Sciatic nerve (tissue), 2 donors: Measurements from ENCODE around the gene GPAT2. TPM values are rescaled to one million over a fixed set of nuclear protein-coding genes. Genes with fewer than 3 reads are reported as not detected.
"Not testable (repeated sequence)": the region's sequence is repeated elsewhere in the genome, so short reads cannot be mapped to it uniquely, and the experiment has no call there.

Source experiments
- ATAC-seq: fragments of 200-7000 bp; cut with Tn5 transposase; one replicate; pipeline ENCODE4 v1.9.1; 2020; ENCODE audit warnings: mild to moderate bottlenecking, moderate library complexity
- DNase-seq: peaks from one replicate; pipeline ENCODE4 v3.0.0-alpha.2; 2020; ENCODE audit warnings: low spot score
- intact Hi-C: fragments of 100-400 bp; cut with DNase I; formaldehyde crosslinking; loops from one replicate; pipeline ENCODE4 v1.14.2; 2022
- total RNA-seq: library from RNA; stranded (reverse); fragmentation: NEBNext Ultra II Directional; extraction: Animal tissue kit (Norgen Biotek cat#: 25700); gene quantifications from one replicate; pipeline ENCODE4 v1.2.1, GENCODE V29; 2021
- donor health status: DM: no; HTN: no; CAD: no.
- donor health status: DM: no; HTN: no; CAD: no.

The GPAT2 gene
- total RNA-seq = 11.1 TPM

GRCh38 chr2:96034792-96035191, at the start of gene GPAT2:
Gene GPAT2 (minus strand): TSS chr2:96034916. CDS start chr2:96032359, 2,557 bp downstream.
- intact Hi-C loops, DNase-seq: not testable (repeated sequence)
- peak; percentile 69 for ATAC-seq

GRCh38 chr2:96083989-96084857, 49.5 kb upstream of the GPAT2 start:
- intact Hi-C loops = no loop called here
- DNase-seq = peak; percentile 51
- no peak for ATAC-seq

- intact Hi-C loops = no loop called here
- DNase-seq (peak; percentile 46), ATAC-seq (peak; percentile 83)
These were observed 48.6 kb upstream of the GPAT2 start for GRCh38 chr2:96083064-96083939.

- intact Hi-C loops = no loop called here
- DNase-seq = no peak
- peak; percentile 74 for ATAC-seq
These were observed 47.7 kb upstream of the GPAT2 start for GRCh38 chr2:96082211-96083063.

- DNase-seq (no peak), ATAC-seq (no peak)
- intact Hi-C loops = no loop called here
These were observed 46.3 kb upstream of the GPAT2 start for GRCh38 chr2:96081042-96081441.

- intact Hi-C loops = no loop called here
- ATAC-seq = no peak
- DNase-seq = no peak
These were observed 40.6 kb upstream of the GPAT2 start for GRCh38 chr2:96075199-96075771.

GRCh38 chr2:96074156-96074555, 39.4 kb upstream of the GPAT2 start:
- intact Hi-C loops = no loop called here
- ATAC-seq (no peak), DNase-seq (no peak)

GRCh38 chr2:96073170-96073775, 38.6 kb upstream of the GPAT2 start:
- DNase-seq = no peak
- intact Hi-C loops = no loop called here
- no peak for ATAC-seq

GRCh38 chr2:96072746-96073145, 38.0 kb upstream of the GPAT2 start:
- no peak for DNase-seq
- no peak for ATAC-seq
- intact Hi-C loops = no loop called here

GRCh38 chr2:96071977-96072491, 37.3 kb upstream of the GPAT2 start:
- DNase-seq, intact Hi-C loops, ATAC-seq: not testable (repeated sequence)

- ATAC-seq, DNase-seq, intact Hi-C loops: not testable (repeated sequence)
These were observed 36.6 kb upstream of the GPAT2 start for GRCh38 chr2:96071087-96071976.

- intact Hi-C loops, ATAC-seq, DNase-seq: not testable (repeated sequence)
These were observed 35.6 kb upstream of the GPAT2 start for GRCh38 chr2:96070351-96070750.

GRCh38 chr2:96069878-96070277, 35.2 kb upstream of the GPAT2 start:
- intact Hi-C loops = loop anchor here (10.0 kb wide), 1 partner anchor 1625 kb away; no protein-coding TSS in a partner anchor
- ATAC-seq, DNase-seq: not testable (repeated sequence)

GRCh38 chr2:96067902-96068581, 33.3 kb upstream of the GPAT2 start:
- intact Hi-C loops = loop anchor here (10.0 kb wide), 1 partner anchor 1627 kb away; no protein-coding TSS in a partner anchor

GRCh38 chr2:96067098-96067660, 32.5 kb upstream of the GPAT2 start:
- ATAC-seq, DNase-seq: not testable (repeated sequence)
- intact Hi-C loops = loop anchor here (10.0 kb wide), 1 partner anchor 1628 kb away; no protein-coding TSS in a partner anchor

More at GRCh38 chr2:96067902-96068581, 33.3 kb upstream of the GPAT2 start:
- not testable (repeated sequence) for ATAC-seq, DNase-seq

- intact Hi-C loops = loop anchor here (10.0 kb wide), 1 partner anchor 1628 kb away; no protein-coding TSS in a partner anchor
- not testable (repeated sequence) for DNase-seq, ATAC-seq
These were observed 31.8 kb upstream of the GPAT2 start for GRCh38 chr2:96066511-96066910.
